BE2C (cell line): ENCODE data around the gene GRIK4.

Experiments
- DNase-seq: peaks from one replicate; pipeline ENCODE4 v3.0.0-alpha.2; 2020
- H3K27me3 ChIP-seq: fragments of 250-450 bp; sonication (Bioruptor Pico); 2 replicates; pipeline ENCODE4 v1.5.1; 2020; ENCODE audit warnings: mild to moderate bottlenecking
- H3K36me3 ChIP-seq: fragments of 250-450 bp; sonication (Bioruptor Pico); 2 replicates; pipeline ENCODE4 v1.5.1; 2020; ENCODE audit warnings: mild to moderate bottlenecking
- H3K4me1 ChIP-seq: fragments of 250-450 bp; sonication (Bioruptor Pico); 2 replicates; pipeline ENCODE4 v1.5.1; 2020
- H3K4me3 ChIP-seq: 2 replicates; pipeline ENCODE4 v1.5.1; 2011; ENCODE audit warnings: low read depth, low read length
- H3K9me3 ChIP-seq: fragments of 250-450 bp; sonication (Bioruptor Pico); 2 replicates; pipeline ENCODE4 v1.5.1; 2020
- TF ChIP-seq, protein P1 (sequence below): IDR thresholded peaks from 2 replicates; pipeline ENCODE4 v1.5.1; 2012; ENCODE audit warnings: mild to moderate bottlenecking, low read depth, low read length

GRIK4 gene

DNA sequence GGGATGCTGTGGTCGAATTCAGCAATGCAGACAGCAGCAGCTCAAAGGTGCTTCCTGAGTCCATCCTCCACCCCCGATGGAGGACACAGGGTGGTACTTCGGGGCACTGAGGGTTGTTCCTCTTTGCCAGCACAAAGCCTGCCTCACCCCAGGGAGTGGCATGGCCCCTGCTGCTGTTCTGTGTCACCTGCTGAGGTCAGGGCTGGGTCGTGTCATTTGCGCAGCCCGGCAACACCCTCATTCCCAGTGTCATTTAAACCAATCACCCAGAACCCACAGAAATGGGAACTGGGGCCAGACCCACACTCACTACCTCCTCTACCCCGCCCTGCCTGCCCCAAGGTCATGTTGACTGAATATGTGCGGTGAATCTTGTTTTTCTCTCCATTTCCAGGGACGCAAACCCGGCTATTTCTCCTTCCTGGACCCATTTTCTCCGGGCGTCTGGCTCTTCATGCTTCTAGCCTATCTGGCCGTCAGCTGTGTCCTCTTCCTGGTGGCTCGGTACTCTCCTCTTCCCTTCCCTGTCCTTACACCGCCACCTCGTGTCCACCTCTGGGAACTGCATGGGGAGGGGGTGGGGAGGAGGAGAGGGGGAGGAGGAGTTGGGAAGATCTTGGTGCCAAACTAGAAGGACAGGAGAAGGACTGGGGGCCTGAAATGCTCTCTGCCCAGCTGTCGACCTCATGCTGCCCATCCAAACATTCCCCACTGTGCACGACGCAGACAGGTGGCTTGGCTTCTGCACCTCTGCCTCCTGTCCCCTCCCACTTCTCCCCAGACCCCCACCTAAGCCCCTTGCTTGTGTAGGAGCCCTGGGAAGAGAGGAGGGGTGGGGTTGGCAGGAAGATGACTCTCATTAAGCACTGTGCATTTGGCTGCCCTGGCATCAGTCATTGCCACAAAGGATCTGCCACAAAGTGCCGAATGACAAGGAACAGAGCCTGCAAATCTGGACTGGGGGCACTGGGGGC lies 441.2 kb downstream of the GRIK4 start:
- Histone ChIP-seq H3K4me3 (peak overlapping the region; percentile 23), H3K4me1 (no peaks in the 10 kb centered on the region; the same call in 1 of the 2 replicates), H3K9me3 (no peaks in the 10 kb centered on the region), H3K36me3 (no peaks in the 10 kb centered on the region), H3K27me3 (peaks cover 4% of the 10 kb centered on the region)
- TF ChIP-seq, protein P1, sequence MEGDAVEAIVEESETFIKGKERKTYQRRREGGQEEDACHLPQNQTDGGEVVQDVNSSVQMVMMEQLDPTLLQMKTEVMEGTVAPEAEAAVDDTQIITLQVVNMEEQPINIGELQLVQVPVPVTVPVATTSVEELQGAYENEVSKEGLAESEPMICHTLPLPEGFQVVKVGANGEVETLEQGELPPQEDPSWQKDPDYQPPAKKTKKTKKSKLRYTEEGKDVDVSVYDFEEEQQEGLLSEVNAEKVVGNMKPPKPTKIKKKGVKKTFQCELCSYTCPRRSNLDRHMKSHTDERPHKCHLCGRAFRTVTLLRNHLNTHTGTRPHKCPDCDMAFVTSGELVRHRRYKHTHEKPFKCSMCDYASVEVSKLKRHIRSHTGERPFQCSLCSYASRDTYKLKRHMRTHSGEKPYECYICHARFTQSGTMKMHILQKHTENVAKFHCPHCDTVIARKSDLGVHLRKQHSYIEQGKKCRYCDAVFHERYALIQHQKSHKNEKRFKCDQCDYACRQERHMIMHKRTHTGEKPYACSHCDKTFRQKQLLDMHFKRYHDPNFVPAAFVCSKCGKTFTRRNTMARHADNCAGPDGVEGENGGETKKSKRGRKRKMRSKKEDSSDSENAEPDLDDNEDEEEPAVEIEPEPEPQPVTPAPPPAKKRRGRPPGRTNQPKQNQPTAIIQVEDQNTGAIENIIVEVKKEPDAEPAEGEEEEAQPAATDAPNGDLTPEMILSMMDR, result peak; percentile 94
- peak; percentile 86 for DNase-seq

DNA sequence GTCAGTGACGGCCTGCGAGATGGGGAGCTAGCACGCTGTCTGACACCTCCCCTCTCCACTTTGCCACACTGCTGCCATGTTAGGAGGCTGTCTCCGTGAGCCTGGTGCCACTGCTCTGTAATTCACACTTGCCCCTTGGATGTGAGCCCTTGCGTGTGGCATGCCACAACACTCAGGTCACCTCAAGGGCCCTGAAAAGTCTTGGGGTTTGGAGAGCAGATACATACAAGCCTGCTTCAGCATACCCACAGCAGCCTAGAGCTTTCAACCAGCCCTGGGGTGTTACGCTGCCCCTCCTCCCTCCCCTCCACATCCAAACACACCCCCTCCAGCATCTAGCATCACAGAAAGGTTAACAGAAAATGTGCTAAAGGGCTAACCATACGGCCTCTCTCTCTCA lies 442.8 kb downstream of the GRIK4 start:
- no peaks in the 10 kb centered on the region for H3K9me3 ChIP-seq
- no peaks in the 10 kb centered on the region for H3K36me3 ChIP-seq
- DNase-seq, result no peak
- TF ChIP-seq, protein P1, result no peak
- H3K4me3 ChIP-seq, result no peak overlapping the region
- H3K27me3 ChIP-seq, result no peaks in the 10 kb centered on the region
- H3K4me1 ChIP-seq, result no peaks in the 10 kb centered on the region; the same call in 1 of the 2 replicates

DNA sequence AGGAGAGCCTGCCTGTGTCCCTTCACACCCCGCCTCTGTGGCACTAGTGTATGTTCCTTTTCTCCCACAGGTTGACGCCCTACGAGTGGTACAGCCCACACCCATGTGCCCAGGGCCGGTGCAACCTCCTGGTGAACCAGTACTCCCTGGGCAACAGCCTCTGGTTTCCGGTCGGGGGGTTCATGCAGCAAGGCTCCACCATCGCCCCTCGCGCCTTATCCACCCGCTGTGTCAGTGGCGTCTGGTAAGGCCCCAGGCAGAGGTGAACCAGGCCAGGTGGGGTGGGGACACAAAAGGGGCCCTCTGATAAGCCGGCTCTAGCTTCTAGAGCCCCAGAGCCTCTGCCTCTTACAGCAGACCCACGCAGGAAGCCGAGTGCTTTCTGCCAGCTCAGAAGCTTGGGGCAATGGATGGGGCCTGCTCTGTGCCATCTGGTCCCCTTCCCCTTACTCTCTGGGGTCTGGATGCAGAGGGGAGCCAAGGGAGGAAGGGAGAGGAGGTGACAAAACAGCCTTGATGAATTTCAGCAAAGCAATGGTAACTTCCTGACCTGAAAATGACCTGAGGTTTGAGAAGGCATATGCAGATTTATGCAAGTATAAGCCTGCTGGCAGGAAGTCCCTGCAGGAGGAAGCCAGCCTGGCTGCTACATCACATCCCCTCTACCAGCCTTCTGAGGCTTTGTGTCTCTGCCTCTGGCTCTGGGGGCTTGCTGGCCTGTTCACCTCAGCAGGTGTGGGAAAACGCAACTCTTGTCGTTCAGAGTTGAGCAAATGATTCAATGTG lies 445.4 kb downstream of the GRIK4 start:
- Histone ChIP-seq H3K36me3 (no peaks in the 10 kb centered on the region), H3K4me3 (no peak overlapping the region), H3K4me1 (no peaks in the 10 kb centered on the region; the same call in 1 of the 2 replicates), H3K9me3 (no peaks in the 10 kb centered on the region), H3K27me3 (no peaks in the 10 kb centered on the region)
- DNase-seq, result no peak
- TF ChIP-seq, protein P1, result no peak

DNA sequence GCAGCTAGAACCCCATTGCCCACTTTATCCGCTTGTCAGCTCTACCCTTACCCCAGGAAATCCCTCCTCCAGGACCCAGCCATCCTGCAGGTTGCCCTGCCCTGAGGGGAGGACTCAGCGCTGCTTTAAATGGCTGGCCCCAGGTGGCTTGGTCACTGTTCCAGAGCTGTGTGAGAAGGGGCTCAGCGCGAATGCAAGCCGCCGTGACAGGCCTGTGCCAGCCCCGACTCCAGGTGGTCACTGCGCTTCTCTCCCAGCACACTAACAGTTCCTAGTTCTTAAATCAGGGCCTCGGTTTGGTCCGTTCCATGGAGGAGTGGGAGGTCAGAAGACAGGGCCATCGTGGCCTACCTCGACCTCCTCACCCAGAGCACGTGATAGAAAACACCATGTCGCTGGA lies 446.6 kb downstream of the GRIK4 start:
- no peak for DNase-seq
- no peaks in the 10 kb centered on the region for H3K4me1 ChIP-seq

DNA sequence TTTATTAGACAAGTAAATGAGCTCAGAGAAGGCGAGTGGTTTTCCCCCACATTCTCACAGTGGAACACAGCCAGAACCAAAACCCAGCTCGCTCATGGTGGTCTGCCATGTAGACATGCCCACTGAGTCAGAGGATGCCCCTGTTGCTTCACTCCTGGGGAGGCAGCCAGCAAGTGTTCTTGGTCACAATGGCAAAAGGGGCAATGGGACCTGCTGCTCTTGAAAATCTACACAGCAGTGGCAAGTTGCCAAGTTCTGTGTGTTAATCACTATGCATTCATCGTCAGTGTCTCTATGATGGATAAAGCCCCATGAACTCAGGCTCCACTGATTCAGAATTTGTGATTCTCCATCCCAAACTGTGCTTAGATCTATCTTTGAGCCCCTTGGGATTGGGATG lies 447.6 kb downstream of the GRIK4 start:
- peak; percentile 32 for DNase-seq
- H3K4me3 ChIP-seq, result no peak overlapping the region
- H3K4me1 ChIP-seq, result no peaks in the 10 kb centered on the region
- H3K9me3 ChIP-seq, result no peaks in the 10 kb centered on the region
- H3K36me3 ChIP-seq, result no peaks in the 10 kb centered on the region
- H3K27me3 ChIP-seq, result no peaks in the 10 kb centered on the region
- TF ChIP-seq, protein P1, result no peak

More for the DNA sequence above, 446.6 kb downstream of the GRIK4 start:
- H3K27me3 ChIP-seq, result no peaks in the 10 kb centered on the region
- no peak overlapping the region for H3K4me3 ChIP-seq
- H3K36me3 ChIP-seq, result no peaks in the 10 kb centered on the region
- TF ChIP-seq, protein P1, result no peak
- H3K9me3 ChIP-seq, result no peaks in the 10 kb centered on the region
